Astrocyte (in vitro differentiated cells and primary cell): ENCODE measurements around the gene HOXB13.

ENCODE experiments used
- EZH2 ChIP-seq: IDR thresholded peaks from 2 replicates; pipeline ENCODE4 v1.6.1; 2012; ENCODE audit warnings: mild to moderate bottlenecking, low read length, inconsistent platforms; ENCODE audit not compliant: insufficient read depth
- TF ChIP-seq, protein P1 (sequence below): IDR thresholded peaks from 2 replicates; pipeline ENCODE4 v1.5.1; 2011; ENCODE audit warnings: low read depth, mild to moderate bottlenecking, inconsistent platforms, low read length, moderate library complexity; ENCODE audit not compliant: insufficient read depth

DNA sequence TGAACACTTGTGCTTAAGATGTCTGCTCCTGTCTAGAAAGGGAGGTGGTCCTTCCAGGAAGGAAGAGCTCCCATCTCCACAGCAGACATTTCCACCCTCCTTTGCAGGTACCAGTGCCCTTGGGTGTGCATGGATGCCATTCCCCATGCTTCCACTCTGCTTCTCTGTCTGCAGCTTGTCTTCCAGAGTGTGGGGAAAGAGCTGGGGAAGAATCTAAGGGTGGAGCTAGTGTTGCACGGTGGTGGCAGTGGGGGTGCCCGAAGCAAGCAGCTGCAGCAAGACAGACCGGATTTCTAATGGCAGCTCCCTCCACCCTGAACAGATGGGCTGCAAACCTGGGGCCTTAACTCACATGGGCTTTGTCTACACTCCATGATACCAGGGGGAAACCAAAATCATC, 22.6 kb upstream of the HOXB13 start:
- TF ChIP-seq, protein P1, sequence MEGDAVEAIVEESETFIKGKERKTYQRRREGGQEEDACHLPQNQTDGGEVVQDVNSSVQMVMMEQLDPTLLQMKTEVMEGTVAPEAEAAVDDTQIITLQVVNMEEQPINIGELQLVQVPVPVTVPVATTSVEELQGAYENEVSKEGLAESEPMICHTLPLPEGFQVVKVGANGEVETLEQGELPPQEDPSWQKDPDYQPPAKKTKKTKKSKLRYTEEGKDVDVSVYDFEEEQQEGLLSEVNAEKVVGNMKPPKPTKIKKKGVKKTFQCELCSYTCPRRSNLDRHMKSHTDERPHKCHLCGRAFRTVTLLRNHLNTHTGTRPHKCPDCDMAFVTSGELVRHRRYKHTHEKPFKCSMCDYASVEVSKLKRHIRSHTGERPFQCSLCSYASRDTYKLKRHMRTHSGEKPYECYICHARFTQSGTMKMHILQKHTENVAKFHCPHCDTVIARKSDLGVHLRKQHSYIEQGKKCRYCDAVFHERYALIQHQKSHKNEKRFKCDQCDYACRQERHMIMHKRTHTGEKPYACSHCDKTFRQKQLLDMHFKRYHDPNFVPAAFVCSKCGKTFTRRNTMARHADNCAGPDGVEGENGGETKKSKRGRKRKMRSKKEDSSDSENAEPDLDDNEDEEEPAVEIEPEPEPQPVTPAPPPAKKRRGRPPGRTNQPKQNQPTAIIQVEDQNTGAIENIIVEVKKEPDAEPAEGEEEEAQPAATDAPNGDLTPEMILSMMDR, result no peak
- TF ChIP-seq EZH2, result peak; percentile 3
